Transverse colon (tissue), 3 donors: ENCODE measurements around the gene TM4SF4.

ENCODE experiments used
- POLR2A ChIP-seq: fragments of 450-650 bp; IDR thresholded peaks from one replicate; pipeline ENCODE4 v1.6.1; 2016; ENCODE audit warnings: antibody characterized with exemption, mild to moderate bottlenecking, moderate library complexity
- TF ChIP-seq, protein P1 (sequence below), 5 experiments: fragments of 200-600 bp in 3 of 5; fragments of 450-650 bp in 2 of 5; sonication (generic) in 3 of 5; IDR thresholded peaks; 1 replicate in 2 of 5; 2 replicates in 3 of 5; pipeline ENCODE4 v1.5.1; 2016 to 2017; ENCODE audit warnings: antibody characterized with exemption in 5 of 5, inconsistent platforms in 3 of 5, mild to moderate bottlenecking in 2 of 5, moderate library complexity in 1 of 5

DNA sequence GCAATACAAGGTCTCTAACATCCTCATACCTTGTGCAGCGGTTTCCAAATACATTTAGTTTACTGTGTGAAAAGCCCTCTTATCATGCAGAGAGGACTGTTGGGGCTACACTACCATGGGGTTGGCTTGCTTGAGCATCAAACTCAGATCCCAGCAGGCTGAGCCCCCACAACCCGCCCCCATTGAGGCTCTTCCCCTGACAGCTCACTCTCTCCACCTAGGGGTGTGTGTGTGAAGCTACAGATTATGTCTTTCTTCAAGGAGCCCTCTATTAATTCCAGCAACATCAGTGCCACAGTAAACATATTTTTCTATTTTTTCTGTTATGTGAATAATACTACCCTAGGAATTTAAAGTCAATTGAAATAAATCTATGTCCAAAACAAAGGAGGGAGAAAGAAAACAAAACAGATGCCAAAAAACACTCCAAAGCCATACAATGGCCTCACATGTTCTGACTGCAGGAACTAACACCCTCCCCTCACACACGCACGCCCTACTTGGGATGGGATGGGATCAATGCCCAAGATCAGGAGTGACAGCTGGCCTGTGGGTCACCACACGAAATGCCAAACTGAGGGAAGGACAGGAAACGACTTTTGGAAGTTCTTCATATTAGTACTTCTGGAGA is 14.7 kb downstream of the TM4SF4 start:
- TF ChIP-seq, protein P1, sequence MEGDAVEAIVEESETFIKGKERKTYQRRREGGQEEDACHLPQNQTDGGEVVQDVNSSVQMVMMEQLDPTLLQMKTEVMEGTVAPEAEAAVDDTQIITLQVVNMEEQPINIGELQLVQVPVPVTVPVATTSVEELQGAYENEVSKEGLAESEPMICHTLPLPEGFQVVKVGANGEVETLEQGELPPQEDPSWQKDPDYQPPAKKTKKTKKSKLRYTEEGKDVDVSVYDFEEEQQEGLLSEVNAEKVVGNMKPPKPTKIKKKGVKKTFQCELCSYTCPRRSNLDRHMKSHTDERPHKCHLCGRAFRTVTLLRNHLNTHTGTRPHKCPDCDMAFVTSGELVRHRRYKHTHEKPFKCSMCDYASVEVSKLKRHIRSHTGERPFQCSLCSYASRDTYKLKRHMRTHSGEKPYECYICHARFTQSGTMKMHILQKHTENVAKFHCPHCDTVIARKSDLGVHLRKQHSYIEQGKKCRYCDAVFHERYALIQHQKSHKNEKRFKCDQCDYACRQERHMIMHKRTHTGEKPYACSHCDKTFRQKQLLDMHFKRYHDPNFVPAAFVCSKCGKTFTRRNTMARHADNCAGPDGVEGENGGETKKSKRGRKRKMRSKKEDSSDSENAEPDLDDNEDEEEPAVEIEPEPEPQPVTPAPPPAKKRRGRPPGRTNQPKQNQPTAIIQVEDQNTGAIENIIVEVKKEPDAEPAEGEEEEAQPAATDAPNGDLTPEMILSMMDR (IDR thresholded peaks at IDR 0.05) = peak in 2 of 5 experiments; percentile 16 to 17
- TF ChIP-seq POLR2A = no peak
